EL (cell line): ENCODE measurements around the gene GALNT9.

Source experiments
- DNase-seq: peaks from one replicate; pipeline ENCODE4 v3.0.0-alpha.2; 2016

The GALNT9 gene

DNA sequence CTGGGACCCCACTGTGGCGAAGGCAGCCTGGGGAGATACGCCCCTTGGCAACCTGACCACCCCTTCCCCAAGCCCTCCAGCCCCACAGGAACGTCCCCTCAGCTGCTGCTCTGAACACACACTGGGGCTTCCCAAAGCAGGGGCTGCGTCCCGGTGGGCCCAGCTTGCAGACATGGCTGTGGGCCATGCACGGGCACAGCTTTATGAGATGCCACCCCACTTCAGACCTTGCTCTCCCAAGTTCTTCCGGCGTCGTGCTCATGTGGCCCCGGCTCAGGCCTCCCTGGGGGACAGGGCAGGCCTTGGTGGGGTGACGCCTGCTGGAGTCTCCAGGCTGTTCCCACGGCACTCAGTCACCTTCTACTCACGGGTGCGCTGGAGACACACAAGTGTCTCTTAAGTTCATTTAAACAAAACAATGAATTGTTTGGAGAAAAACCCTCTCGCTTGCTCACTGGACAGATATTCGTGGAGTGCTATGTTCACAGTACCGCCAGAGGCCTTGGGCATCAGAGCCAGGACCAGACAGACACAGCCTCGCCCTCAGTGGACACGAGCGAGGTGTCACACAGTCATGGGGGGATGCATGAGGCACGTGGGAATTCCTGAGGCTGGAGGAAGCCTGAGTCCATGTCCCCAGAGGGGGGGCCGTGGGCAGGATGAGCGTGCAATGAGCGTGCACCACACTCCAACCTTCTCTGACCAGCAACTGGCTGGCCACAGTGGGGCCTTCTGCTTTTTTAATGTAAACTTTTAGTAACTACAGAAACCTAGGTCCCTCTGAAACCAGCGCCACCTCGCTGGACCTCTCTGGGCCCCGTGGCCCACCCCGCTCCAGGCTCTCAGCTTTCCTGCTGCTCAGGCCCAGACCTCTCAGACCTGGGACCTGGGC, 4.3 kb downstream of the GALNT9 start:
- no peak for DNase-seq

DNA sequence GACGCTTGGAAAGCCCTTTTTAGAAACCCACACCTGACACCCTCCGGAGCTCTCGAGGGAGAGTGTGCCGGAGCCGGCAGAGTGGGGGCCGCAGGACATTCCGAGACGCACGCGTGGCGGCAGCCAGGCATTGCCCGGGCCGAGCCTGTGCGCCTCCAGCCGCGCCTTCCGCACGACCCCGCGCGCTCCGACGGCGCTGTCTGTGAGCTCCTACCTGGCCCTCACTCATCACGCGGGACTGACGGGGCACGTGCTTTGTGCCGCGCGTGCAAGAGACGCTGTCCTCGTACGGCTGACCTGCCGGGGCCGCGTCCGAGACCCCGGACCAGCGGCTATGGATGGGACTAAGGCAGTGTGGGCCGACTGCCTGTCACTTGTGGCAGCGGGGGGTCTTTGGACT, 5.2 kb downstream of the GALNT9 start:
- DNase-seq, result no peak

DNA sequence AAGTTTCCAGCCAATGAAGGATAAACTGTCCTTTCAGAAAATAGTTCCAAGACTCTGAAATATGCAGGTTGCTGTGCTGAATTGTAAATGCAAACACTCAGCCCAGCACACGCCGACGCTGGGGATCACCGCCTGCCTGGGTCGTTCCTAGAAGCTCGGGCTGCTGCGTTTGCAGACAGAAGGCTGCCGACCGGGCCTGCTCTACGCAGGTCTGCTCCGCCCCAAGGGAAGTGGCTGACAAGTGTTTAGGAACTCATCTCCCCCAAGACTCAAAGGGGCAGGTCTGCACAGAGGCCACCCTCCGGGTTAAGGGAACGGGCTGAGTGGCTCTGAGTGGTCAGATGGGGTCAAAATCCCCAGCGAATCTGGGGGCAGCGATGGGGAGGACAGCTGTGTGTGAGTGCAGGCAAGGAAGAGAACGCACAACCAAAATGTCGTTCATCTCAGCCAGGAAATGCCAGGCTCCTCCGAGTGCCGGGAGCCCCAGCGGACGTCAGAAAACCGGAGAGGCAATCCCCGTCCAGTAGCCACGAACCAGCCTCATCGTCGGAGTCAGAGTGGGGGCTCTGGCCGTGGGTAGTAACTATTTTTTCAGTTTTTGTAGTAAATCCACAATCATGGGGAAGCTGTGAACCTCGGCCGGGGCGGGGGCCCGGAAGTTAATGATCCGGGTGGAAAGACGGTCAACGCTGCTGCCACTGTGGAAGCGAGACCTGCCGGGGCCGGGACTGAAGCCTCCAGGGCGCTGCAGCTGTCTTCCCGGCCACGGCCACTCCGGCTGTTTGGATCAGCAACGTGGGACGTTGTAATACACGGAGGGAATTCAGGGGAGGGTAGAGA, 6.0 kb downstream of the GALNT9 start:
- no peak for DNase-seq

DNA sequence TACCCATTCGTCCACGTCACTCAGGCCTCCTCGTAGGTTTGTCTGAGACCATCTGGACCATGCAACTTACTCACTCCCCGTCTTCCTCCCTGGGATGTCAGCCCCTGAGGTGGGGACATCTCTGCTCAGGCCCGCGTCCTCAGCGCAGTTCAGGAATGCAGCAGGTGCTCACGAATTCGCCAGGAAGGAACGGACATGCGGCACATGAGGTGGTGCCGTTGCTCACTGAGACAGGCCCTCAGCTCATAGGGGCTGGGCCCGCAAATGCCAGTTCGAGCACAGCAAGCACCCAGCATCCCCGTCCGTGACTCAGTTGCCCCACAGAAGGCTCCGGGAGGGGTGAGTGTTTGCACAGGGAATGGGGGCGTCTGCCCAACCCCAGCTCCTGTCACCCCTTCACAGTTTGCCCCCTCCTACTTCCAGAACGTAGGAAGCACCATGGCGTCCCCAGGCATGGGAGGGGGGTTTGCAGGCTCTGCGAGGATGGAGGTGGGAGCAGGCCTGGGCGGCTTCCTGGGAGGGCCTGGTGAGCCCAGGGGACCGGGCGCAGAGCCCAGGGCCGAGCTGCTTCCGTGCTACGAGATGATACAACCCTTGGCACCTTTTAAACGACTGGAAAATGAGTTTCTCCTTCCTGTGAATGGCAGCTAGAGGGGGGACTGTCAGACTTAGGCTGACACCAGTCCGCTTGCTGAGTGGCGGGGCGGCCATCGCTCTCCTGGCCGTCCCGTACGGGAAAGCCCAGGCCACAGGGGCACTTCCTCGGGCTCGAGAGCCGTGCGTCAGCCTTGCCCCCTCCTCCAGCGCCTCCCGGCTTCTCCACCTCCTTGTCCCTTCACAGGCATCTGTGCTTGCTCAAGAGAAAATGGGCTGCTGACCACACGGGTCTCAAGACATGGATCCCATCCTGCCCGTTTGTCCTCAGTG, 6.9 kb downstream of the GALNT9 start:
- DNase-seq, result no peak

DNA sequence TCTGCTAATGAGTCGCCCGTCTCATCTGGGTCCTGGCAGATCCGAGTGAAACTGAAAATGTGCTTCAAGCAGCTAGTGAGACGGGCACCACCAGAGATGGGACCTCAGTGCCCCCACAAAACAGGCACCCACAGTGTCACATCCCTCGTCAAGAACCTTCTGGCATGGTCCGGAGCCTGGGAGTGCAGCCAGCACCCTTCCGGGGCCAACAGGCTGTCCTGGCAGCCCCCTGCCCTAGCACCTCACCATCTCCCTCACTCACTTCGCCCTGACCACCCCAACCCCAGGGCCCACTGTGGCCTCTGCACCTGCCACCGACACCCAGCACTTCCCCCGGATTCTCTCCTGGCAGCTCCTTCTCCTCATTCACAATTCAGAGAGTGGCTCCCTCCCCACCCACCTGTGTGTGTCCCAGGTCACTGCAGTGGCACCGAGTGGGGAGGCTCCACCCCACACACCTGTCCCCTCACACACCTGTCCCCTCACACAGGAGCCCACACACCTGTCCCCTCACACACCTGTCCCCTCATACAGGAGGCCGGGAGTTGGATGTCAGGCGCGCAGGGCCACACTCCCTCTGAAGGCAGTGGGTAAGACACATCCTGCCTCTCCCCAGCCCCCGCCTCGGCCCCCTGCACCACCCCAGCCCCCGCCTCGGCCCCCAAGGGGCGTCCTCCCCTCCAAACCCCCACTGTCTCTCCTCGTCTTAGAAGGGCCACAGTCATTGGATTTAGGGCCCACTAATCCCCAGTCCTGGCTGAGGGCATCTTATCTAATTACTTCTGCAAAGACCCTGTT, 7.9 kb downstream of the GALNT9 start:
- DNase-seq, result no peak

DNA sequence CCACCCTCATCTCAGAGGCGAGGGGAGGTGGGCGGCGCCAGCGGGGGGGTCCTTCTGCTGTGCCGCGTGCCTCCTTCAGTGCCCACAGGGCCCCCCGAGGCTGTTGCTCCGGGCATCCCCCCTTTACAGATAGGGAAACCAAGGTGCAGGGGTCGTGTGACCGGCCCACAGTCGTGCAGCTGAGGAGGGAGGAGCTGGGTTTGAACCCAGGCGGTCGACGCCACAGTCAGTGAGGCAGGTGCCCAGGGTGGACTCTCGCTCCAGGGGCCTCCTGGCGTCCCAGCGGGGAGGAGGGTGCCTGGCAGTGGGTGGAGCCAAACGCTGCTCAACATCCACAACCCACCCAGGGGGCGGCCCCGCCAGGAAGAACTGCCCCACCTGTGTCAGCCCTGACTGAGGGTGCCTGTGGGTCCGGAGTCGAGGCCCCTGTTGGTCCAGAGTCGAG, 8.6 kb downstream of the GALNT9 start:
- no peak for DNase-seq

DNA sequence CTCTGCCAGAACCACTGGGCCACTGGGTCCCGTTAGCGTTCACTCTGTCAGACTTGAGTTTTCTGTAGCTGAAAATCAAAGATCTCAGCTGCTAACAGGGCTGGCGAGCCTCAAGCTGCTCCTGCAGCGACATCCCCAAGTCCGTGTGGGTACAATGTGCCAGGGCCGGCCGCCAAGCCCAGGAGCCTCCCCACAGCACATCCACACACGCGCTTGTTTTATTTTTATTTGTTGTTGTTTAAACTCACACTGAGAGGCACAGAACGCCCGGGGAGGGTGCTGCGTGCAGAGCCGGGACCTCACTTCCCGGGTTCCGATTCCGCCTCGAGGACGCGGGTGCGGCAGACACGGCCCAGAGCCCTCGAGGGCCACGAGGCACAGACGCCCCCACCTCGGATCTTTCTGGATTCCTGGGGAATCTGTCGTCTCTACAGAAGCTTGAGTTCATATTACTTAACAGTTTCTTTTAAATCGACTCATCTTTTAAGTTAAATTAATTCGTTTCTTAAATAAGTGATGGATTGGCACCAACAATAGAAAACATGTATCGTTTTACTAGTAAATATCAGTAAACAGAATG, 9.3 kb downstream of the GALNT9 start:
- no peak for DNase-seq

DNA sequence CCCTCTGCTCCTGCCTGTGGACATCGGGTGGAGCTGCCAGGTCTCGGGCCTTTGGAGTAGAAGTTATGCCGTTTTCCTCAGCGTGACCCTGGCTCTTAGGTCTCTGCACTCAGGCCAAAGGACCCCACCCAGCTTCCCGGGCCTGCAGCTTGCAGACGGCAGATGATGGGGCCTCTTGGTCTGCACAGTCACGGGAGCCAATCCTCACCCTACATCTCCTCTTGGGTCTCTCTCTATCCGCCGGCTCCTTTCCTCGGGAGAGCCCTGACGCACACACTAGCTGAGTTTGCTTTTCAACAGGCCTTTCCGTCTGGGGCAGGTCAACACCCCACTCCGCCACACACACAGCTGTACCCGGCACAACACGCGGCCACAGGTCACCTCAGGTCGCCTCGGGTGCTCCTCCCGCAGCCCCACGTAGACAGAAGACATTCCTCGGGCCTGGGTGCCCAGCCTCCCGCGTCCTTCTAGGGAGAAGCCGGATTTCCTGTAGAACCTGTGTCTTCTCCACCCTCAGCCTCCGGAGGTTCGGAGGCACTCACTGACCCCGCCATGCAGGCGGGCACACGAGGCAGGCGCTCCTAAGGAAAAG, 9.9 kb downstream of the GALNT9 start:
- DNase-seq, result no peak

DNA sequence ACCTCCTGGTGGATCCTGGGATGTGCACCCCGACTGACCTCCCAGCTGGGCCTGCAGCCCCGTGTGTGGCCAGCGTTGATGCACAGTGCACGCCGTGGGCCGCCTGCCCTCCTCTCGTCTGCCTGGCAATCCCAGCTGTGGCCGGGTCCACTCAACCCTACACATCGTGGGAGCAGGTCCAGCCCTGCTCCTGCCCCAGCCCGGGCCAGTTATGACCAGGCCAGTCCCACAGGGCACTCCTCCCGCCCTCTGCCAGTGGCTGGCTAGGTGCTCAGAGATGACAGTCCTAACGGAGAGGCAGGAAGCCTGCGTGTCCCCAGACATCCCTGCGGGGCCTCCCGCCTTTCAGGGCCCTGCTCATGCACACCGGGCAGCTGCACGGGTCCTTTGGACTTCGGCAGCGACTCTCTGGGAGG, 10.8 kb downstream of the GALNT9 start:
- DNase-seq, result no peak

DNA sequence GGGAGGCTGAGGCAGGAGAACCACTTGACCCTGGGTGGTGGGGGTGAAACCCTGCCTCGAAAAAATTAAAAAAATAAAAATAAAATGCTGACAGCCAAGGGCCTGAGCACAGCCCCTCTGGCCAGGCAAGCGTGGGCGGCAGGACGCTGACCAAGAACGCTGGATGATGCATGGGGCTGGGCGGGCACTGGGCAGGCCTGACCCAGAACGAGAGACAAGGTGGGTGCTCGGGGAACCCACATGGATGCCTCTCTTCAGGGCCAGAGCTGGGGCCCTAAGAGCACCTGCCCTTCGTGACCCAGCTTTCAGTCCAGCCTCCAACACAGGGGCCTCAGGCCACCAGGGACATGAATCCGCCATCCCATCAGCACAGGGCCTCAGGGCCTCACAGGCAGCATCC, 11.3 kb downstream of the GALNT9 start:
- DNase-seq, result no peak

DNA sequence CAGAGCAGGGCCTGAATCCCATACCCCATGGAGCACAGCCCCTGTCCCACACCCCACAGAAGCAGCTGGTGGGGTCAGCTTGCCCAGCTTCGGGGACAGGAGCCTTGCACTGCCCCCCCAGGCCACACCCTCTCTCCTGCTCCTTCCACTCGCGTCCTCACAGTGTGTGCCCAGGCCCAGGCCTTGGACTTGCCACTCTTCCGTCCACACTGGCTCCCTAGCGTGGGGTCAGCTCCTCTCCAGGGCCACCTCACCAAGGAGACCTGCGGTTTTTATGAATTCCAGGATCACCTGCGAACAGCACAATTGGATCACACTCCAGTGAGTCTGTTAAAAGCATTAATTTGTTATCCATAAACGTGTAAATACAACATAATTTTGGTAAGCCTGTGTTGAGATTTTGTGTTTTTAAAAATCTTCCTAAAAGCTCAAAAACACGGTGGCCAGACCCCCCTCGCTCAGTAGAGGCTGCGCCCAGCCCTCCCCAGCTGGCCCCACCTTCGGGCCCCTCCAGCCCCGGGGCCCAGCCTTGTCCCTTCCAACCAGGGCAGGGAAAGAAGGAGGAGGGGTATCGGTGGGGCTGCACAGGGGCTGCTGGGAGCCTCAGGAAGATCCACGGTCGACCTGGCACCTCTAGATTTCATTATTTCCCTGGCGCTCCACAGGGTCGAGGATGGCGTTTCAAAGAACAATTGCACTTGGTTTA, 12.0 kb downstream of the GALNT9 start:
- DNase-seq, result no peak

DNA sequence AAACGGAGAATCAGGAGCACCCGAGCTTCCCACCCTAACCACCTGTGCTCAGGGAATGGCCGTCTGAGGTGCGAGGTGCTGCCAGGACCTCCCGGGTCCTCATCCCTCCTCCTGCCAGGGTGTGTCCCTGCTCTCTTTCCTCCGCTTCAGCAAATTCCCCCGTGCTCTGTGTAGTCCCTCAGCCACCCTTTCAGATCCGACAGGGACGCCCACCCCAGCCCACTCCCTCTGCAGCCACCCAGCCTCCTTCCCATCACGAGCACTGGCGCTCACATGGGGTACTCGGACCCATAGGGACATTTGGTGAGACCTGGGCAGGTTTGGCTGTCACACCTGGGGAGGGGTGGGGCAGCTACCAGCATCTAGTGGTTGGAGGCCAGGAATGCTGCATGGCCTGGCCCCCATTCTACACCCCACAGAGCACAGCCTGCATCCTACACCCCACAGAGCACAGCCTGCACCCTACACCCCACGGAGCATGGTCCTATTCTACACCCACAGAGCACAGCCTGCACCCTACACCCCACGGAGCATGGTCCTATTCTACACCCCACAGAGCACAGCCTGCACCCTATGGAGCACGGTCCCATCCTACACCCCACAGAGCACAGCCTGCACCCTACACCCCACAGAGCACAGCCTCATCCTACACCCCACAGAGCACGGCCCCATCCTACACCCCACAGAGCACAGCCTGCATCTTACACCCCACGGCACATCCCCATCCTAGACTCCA, 12.7 kb downstream of the GALNT9 start:
- no peak for DNase-seq

DNA sequence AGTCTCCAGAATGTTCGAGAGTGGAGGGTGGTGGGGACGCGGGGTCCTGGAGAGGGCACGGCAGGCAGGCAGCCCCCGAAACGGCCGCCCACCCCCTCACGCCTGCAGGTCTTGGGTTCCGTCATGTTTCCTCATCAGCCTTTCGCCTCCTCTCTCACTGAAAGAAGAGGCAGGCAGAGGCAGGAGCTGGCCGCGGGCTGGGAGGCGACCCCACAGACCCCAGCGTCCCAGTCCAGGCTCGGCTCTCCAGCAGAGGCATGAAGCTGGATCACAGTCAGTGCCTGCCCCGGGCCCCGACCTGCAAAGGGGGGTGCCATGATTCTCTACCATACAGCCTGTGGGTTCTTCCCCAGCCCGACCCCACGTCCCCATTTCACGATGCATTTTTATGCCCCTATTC, 13.4 kb downstream of the GALNT9 start:
- no peak for DNase-seq

DNA sequence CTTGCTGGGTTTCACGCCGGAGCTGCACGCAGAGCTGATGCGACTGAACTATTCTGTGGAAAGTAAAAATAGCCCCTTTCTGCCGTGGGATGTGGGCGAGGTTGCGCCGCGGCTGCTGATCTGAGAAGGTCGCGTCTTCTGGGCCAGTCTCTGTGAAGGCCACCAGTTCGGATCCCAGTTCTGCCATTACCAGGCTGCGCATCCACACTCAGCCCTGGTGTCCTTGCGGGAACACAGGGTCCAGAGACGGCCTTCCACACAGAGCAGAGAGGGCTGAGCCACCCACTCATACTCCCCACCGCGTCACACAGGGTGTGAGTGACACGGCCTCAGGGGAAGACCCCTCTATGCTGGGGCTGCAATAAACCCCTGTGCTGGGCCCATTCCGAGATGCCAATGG, 13.9 kb downstream of the GALNT9 start:
- no peak for DNase-seq

DNA sequence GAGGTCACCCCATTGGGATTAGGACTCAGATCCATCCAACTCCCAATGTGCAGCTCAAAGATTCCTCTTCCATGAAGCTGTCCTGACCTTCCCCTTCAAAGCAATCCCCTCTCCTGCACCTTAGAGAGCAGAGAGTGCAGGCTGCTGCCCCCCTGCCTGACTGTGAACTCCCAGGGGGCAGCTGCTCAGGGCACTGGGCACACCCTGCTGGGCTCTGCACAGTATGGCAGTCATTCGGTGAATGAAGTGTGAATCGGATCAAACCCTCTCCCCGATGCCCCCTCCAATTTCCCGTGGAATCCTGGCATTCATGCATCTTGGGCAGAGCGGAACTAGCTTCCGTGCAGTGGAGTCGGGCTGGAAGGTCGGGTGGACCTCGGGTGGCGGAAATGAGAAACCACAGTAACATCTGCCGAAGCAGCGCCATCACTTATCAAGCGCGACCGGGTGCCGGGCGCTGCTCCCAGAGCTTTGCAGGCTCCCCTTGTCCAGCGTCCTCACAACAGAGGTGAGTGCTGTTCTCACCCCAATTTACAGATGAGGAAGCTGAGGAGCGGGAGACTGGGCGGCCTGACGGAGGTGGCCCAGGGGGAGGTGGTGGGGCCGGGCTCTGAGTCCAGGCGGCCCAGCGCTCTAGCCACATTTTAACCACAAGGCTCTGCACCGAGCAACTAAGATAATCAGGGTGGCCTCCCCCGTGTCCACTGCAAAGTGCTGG, 14.7 kb downstream of the GALNT9 start:
- DNase-seq, result no peak

DNA sequence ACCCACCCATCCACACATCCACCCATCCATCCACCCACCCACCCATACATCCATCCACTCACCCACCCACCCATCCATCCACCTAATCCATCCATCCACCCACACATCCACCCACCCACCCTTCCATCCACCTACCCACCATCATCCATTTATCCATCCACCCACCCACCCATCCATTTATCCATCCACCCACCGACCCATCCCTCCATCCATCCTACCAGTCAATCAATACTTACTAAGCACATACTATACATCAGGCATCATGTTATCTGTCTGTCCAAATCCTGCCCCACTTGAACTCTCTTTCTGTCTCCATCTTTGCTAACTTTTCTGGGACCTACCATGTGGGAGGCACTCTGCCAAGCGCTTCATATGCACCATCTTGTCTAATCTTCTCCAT, 15.4 kb downstream of the GALNT9 start:
- no peak for DNase-seq

DNA sequence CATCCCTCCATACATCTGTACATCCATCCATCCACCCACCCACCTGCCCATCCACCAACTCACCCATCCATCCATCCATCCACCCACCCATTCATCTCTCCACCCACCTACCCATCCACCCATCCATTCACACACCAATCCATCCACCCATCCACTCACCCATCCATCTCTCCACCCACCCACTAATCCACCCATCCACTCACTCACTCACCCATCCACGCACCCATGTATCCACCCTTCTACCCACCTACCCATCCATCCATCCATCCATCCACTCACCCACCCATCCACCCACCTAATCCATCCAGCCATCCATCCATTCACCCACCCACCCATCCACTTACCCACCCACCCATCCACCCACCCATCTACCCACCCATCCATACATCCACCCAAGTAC, 16.2 kb downstream of the GALNT9 start:
- DNase-seq, result no peak

DNA sequence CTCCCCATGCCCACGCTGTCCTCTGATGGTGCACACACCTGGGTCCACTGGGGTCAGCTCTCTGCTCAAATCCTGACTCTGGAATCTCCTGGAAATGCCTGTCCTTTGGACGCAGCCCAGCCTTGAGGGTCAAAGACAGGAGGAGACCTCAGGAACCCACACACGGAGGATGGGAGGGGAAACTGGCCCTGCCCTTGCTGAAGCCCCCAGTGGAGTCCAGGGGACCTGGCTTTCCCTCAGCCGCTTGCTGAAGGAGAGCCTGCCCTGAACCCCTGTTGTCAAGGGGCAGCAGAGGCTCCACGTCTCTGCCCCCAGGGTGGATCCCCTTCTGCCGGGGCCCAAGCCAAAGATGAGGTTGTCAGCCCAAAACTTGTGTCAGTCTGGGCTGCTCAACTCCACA, 16.9 kb downstream of the GALNT9 start:
- no peak for DNase-seq
